ENCODE data around the gene GRIK4. TPM values are rescaled to one million over a fixed set of nuclear protein-coding genes. Genes with fewer than 3 reads are reported as not detected.

The GRIK4 gene
- total RNA-seq, 1 donor from 2014 or later: 0.36 TPM

DNA sequence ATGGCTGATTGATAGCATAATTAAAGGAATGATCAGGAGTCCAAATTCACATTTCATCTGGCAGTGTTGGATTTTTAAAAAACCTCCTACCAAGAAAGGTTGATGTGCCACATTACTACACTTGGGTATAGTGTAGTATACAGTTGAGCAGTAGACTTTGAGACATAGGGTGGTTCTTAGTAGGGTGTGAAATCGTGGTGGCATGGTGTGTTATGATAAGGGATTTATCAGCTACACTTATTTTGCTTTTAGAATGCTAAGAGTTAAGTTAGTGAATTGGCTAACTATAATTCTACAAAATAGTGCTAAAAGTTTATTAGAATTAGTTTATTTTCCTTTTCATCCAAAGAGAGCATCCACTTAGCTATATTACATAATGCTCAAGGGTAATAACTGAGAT, 525.5 kb downstream of the GRIK4 start:
- Histone ChIP-seq H2AFZ (replicated peaks) (no peak overlapping the region), H3K27ac (no peak overlapping the region), H3K4me1 (peaks cover 23% of the 10 kb centered on the region), H3K79me2 (ENCODE audit: low read depth) (peaks cover 74% of the 10 kb centered on the region), H4K20me1 (ENCODE audit: low read depth) (peaks cover 77% of the 10 kb centered on the region), H3K4me2 (no peak overlapping the region), H3F3A (ENCODE audit: low read depth) (no peaks in the 10 kb centered on the region), H3K4me3 (no peak overlapping the region), H3K36me3 (no peaks in the 10 kb centered on the region), H3K9me3 (ENCODE audit: low read depth) (no peaks in the 10 kb centered on the region), H3K9ac (no peak overlapping the region), H3K27me3 (no peaks in the 10 kb centered on the region)
- TF ChIP-seq EZH2phosphoT487 (IDR thresholded peaks at IDR 0.05) (no peak), CTCF (IDR thresholded peaks at IDR 0.05) (no peak), EZH2 (IDR thresholded peaks at IDR 0.05) (no peak)
- Mint-ChIP-seq H3K4me1 (peaks cover 13% of the 10 kb centered on the region), H3K36me3 (no peaks in the 10 kb centered on the region), H3K4me3 (no peak overlapping the region), H3K27ac (no peak overlapping the region), H3K9me3 (no peaks in the 10 kb centered on the region), H3K27me3 (ENCODE audit: insufficient read depth, low read depth) (no peaks in the 10 kb centered on the region)
- DNase-seq (ENCODE audit: low spot score): no peak

Other genes with a start within 250 kb of the GRIK4 start
- 25.1 and 32.2 TPM in 2 replicates for gene TLCD5, start 186.4 kb upstream of the GRIK4 start, total RNA-seq (ENCODE audit: low replicate concordance)
- 24.9 and 31.3 TPM in 2 replicates for gene ARHGEF12, start 175.3 kb upstream of the GRIK4 start, total RNA-seq (ENCODE audit: low replicate concordance)